Measurements from ENCODE around the gene MYL5. TPM values are rescaled to one million over a fixed set of nuclear protein-coding genes. Genes with fewer than 3 reads are reported as not detected.

The MYL5 gene
- total and polyA plus RNA-seq, 2 of the 13 experiments (the other 11 are each of a cell fraction or from before 2014, with no cell fraction given): 6.5 to 16.0 TPM

DNA sequence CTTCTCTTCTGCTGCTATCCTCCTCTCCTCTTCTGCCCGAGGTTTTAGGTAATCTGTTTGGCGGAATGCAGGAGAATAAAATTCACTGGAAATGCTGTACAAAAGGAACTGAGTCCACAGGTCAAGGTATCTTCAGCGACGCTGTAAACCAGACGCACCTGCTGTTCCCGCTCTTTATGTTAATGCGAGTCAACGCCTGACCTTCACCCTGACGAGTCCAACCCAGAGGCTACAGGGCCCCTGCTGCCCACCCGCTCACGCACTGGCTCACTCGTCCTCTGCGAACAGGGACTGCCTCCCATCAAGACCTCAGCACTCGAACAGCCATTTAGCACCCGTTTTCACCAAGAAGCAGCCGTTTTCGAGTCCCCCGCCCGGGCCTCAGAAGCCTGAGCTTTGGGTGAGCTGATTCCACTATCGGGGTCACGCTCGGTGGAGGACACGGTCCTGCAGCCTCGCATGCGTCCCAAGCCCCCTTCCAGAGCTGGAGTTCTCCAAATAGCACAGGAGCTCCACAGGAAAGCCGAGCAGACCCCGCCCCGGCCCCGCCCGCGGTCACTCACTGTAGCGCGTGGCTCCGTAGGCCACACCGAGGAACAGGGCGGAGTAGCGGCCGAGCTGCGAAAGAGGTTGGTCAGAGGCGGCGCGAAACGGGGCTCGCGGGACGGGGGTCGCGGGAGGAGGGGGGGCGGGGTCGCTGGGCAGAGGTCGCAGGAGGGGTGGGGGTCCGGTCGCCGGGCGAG, 822 bp upstream of the MYL5 start:
- peaks cover 3 to 12% of the 10 kb centered on the region in 2 experiments; a peak in 4 of 5 replicates for H3K36me3 ChIP-seq (replicated peaks in 1 of 2; ENCODE audit: control insufficient read depth in 1 of 2, insufficient read depth in 2 of 2, low read length in 2 of 2)
- FAIRE-seq: peak; percentile 18
- WGBS (ENCODE audit: low lambda C conversion rate): 5% methylated on average over 18 of the region's 55 CpGs
- H3K9me3 ChIP-seq (ENCODE audit: low read length): no peaks in the 10 kb centered on the region
- H3K79me2 ChIP-seq (ENCODE audit: insufficient read depth, low read length): peaks cover 16% of the 10 kb centered on the region
- intact Hi-C loops (cut with micrococcal nuclease; ENCODE audit: unreplicated experiment) (loop anchor here (1.0 to 10.0 kb wide), 3 partner anchors 71 to 415 kb away; no protein-coding TSS in a partner anchor), in situ Hi-C loops (cut with HindIII; ENCODE audit: extremely low pct_ligation_motif_present, low pct_unique_long_range_greater_than_20kb) (no loop called here)
- H3K4me3 ChIP-seq (replicated peaks in 1 of 3; ENCODE audit: insufficient read depth in 1 of 3, low read depth in 2 of 3, low read length in 3 of 3): peak overlapping the region; percentile 64 to 90 (median 83)
- H3K4me2 ChIP-seq (ENCODE audit: low read depth, low read length): peak overlapping the region; percentile 71
- peak; percentile 5; the same call in 2 of the 3 replicates for ATAC-seq
- no peaks in the 10 kb centered on the region; the same call in 1 of the 2 replicates for H4K20me1 ChIP-seq (ENCODE audit: insufficient read depth, low read length)
- BruUV-seq (replicated peaks): no TSS peak
- ChIA-PET POLR2A (interaction anchor here (1.0 to 1.7 kb wide), 7 partner anchors 9 to 276 kb away, joined by 3 to 14 read pairs (median 3); partner anchors contain the start of genes GAK and TMEM175), CTCF (ENCODE audit: low intra/inter-chr PET ratio, low total read pairs) (interaction anchor here (1.2 kb wide), 1 partner anchor 72 kb away, joined by 3 read pairs; no protein-coding TSS in a partner anchor)
- no peaks in the 10 kb centered on the region for H3K27me3 ChIP-seq (ENCODE audit: control insufficient read depth in 1 of 2, insufficient read depth in 2 of 2, low read length in 2 of 2)
- H2AFZ ChIP-seq (ENCODE audit: low read length): no peak overlapping the region
- peak; percentile 46 for DNase-seq (ENCODE audit: low spot score)
- peak overlapping the region; percentile 80 for H3K27ac ChIP-seq (ENCODE audit: extremely low read length, insufficient read depth, low read length)
- H3K4me1 ChIP-seq (ENCODE audit: insufficient read depth, low read length): peaks cover 52% of the 10 kb centered on the region
- H3K9ac ChIP-seq (ENCODE audit: insufficient read depth, low read depth, low read length): peak overlapping the region; percentile 73
- TF ChIP-seq SMARCC2 (IDR thresholded peaks at IDR 0.05): no peak
- no peak for TF ChIP-seq FOXK1 (CRISPR knock-in tag; IDR thresholded peaks at IDR 0.05; ENCODE audit: borderline replicate concordance, low read depth)
- TF ChIP-seq PBX2 (CRISPR knock-in tag; IDR thresholded peaks at IDR 0.05): no peak
- TF ChIP-seq ZNF136 (CRISPR knock-in tag; IDR thresholded peaks at IDR 0.05; ENCODE audit: low read depth): 0 out of 2 replicates have a peak, but pooled peaks have one; percentile 11
- TF ChIP-seq KDM5A (IDR thresholded peaks at IDR 0.05; ENCODE audit: borderline replicate concordance, low read length): peak; percentile 32; the same call in 1 of the 2 replicates
- TF ChIP-seq ZNF281 (CRISPR knock-in tag; IDR thresholded peaks at IDR 0.05; ENCODE audit: borderline replicate concordance): no peak
- TF ChIP-seq FOSL1 (CRISPR knock-in tag; IDR thresholded peaks at IDR 0.05; ENCODE audit: borderline replicate concordance): no peak
- no peak for TF ChIP-seq ZNF597 (CRISPR knock-in tag; IDR thresholded peaks at IDR 0.05)
- no peak for TF ChIP-seq ZMAT3 (CRISPR knock-in tag; conservative IDR thresholded peaks at IDR 0.05)
- no peak for TF ChIP-seq PLRG1 (conservative IDR thresholded peaks at IDR 0.05)
- no peak for TF ChIP-seq CHD2 (IDR thresholded peaks at IDR 0.05; ENCODE audit: low read depth, low read length)
- no peak for TF ChIP-seq ZNF766 (CRISPR knock-in tag; IDR thresholded peaks at IDR 0.05; ENCODE audit: borderline replicate concordance)
- 0 out of 2 replicates have a peak, but pooled peaks have one; percentile 22 for TF ChIP-seq ZNF563 (CRISPR knock-in tag; IDR thresholded peaks at IDR 0.05)
- TF ChIP-seq ETV6 (CRISPR knock-in tag; conservative IDR thresholded peaks at IDR 0.05): no peak
- no peak for TF ChIP-seq HCFC1 (IDR thresholded peaks at IDR 0.05; ENCODE audit: low read depth, low read length)
- TF ChIP-seq CEBPG (CRISPR knock-in tag; IDR thresholded peaks at IDR 0.05): no peak
- peak; percentile 14; the same call in 1 of the 2 replicates for TF ChIP-seq ZNF543 (CRISPR knock-in tag; IDR thresholded peaks at IDR 0.05)
- no peak for TF ChIP-seq EEA1 (CRISPR knock-in tag; IDR thresholded peaks at IDR 0.05; ENCODE audit: borderline replicate concordance)
- TF ChIP-seq ZNF367 (CRISPR knock-in tag; IDR thresholded peaks at IDR 0.05; ENCODE audit: borderline replicate concordance): no peak
